Left kidney (tissue), 2 donors: ENCODE results near the gene PIAS4. TPM values are rescaled to one million over a fixed set of nuclear protein-coding genes. Genes with fewer than 3 reads are reported as not detected.
"Not testable (repeated sequence)": the region's sequence is repeated elsewhere in the genome, so short reads cannot be mapped to it uniquely, and the experiment has no call there.

Experiments used
- DNase-seq: peaks from one replicate; pipeline ENCODE4 v3.0.0-alpha.2; 2013
- polyA plus RNA-seq: library from polyadenylated mRNA; unstranded; fragments of 120-200 nt; gene quantifications from one replicate; pipeline ENCODE4 v1.2.1, GENCODE V29; 2013; ENCODE audit not compliant: insufficient read length

PIAS4 gene
- polyA plus RNA-seq, 1 donor, result 32.6 TPM

DNA sequence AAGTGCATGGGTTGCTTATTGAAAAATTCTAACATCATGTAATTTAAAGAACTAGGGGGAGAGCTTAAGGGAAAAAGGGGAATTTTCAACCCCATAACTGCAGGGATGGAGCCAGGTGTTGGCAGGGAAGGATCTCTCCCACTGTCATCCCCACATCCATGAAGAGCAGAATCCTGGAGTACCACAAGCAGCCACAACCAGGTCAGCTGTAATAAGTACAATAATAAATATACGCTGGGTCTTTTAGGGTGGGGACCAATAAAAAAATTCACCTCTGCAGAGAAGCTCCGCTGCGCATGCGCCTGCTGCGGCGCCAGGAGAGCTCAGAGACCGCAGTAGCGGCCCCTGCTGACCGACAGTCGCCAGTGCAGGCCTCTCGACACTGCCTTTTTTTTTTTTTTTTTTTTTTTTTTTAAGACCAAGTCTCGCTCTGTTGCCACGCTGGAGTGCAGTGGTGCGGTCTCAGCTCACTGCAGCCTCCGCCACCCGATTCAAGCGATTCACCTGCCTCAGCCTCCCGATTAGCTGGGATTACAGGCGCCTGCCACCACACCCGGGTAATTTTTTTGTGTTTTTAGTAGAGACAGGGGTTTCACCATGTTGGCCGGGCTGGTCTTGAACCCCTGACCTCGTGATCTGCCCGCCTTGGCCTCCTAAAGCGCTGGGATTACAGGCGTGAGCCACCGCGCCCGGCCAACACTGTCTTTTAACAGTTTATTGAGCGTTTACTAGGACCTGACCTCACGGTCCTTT, 19.7 kb upstream of the PIAS4 start:
- DNase-seq, result peak; percentile 79

GRCh38 chr19:3990815-3991117, 16.8 kb upstream of the PIAS4 start:
- no peak for DNase-seq

- no peak for DNase-seq
Measured at GRCh38 chr19:3995607-3996006, 11.9 kb upstream of the PIAS4 start.

DNA sequence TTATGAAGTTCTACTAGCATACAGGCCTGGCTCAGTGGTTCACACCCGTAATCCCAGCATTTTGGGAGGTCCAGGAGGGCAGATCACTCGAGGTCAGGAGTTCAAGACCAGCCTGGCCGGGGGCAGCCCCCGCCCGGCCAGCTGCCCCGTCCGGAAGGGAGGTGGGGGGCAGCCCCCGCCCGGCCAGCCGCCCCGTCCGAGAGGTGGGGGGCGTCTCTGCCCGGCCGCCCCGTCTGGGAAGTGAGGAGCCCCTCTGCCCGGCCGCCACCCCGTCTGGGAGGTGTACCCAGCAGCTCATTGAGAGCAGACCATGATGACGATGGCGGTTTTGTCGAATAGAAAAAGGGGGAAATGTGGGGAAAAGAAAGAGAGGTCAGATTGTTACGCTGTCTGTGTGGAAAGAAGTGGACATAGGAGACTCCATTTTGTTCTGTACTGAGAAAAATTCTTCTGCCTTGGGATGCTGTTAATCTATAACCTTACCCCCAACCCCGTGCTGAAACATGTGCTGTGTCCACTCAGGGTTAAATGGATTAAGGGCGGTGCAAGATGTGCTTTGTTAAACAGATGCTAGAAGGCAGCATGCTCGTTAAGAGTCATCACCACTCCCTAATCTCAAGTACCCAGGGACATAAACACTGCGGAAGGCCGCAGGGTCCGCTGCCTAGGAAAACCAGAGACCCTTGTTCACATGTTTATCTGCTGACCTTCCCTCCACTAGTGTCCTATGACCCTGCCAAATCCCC, 8.7 kb upstream of the PIAS4 start:
- DNase-seq, result not testable (repeated sequence)

DNA sequence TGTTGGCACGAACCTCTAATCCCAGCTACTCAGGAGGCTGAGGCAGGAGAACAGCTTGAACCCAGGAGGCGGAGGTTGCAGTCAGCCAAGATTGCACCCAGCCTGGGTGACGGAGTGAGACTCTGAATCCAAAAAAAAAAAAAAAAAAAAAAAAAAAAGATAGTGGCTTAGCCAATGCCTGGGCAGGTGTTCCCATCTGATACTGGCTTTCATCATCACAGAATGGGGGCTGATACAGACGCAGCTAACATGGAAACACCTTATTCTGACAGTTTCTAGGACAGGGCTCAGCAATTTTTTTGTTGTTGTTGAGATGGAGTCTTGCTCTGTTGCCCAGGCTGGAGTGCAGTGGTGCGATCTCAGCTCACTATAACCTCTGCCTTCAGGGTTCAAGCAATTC, 6.7 kb upstream of the PIAS4 start:
- DNase-seq, result not testable (repeated sequence)

- not testable (repeated sequence) for DNase-seq
Measured at GRCh38 chr19:4005436-4005835, 2.1 kb upstream of the PIAS4 start.

- DNase-seq, result no peak
Measured at GRCh38 chr19:4007836-4008539, 452 bp downstream of the PIAS4 start.

DNA sequence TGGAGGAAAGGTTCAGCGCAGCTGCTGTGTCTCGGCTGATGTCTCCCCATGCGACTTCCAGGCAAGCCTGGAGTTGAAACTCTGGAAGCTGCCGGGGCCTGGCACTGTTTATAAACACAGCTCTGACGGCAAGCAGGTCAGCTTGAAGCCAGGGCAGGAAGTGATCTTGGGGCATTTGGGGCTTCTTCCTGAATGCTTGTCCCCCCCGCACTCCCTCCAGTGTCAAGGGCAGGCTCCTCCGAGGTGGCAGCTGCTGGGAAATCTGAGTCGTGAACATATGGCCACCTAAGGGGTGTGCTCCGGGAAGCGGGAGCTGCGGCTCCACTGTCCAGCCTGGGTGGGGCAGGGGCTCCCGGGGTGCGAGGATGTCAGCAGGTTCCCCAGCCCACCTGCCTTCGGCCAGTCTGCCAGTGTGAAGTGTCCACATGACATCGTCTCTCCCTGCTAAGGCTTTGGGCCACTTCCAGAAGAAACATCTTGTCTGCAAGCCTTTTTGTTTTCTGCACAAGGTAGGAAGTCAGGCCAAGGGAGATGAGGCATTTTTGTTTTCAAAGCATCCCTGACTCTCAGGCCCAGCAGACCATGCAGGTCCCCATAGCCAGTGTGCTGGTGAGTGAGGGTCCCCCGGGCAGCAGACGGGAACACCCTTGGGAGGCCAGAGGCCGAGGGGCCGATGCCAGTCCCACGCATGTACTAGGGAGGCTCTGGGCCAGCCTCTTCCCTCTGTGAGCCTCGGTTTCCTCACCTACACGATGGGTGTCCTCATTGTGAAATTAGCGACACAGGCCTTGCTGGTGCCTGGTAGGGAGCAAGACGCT, 2.7 kb downstream of the PIAS4 start:
- DNase-seq, result no peak

GRCh38 chr19:4010808-4011110, 3.2 kb downstream of the PIAS4 start:
- no peak for DNase-seq

DNA sequence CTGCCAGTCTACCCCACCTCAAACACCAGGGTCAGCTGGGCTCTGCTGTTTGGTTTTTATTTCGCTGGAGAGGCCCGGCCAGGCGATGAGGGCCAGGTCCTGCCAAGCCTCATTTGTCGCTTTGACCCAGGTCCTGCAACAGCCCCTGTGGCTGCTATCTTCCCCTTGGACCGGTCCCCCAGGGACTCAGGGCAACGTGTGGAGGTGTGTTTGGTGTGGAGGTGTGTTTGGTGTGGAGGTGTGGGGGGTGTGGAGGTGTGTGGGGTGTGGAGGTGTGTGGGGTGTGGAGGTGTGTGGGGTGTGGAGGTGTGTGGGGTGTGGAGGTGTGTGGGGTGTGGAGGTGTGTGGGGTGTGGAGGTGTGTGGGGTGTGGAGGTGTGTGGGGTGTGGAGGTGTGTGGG, 3.9 kb downstream of the PIAS4 start:
- not testable (repeated sequence) for DNase-seq

GRCh38 chr19:4012092-4012974, 4.8 kb downstream of the PIAS4 start:
- no peak for DNase-seq

DNA sequence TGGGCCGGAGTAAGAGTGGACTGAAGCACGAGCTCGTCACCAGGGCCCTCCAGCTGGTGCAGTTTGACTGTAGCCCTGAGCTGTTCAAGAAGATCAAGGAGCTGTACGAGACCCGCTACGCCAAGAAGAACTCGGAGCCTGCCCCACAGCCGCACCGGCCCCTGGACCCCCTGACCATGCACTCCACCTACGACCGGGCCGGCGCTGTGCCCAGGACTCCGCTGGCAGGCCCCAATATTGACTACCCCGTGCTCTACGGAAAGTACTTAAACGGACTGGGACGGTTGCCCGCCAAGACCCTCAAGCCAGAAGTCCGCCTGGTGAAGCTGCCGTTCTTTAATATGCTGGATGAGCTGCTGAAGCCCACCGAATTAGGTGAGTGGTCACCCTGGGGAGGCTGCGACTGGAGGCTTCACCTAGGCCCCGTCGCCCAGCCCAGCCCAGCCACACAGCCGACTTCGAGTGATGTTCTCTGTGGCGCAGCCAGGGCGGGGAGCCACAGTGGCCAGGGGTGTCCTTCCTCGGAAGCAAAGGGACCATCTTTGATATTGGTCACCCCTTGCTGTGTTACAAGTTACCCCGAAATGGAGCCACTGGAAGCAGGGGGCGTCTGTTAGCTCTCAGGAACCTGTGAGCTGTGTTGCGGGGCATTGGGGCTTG, 5.6 kb downstream of the PIAS4 start:
- no peak for DNase-seq

DNA sequence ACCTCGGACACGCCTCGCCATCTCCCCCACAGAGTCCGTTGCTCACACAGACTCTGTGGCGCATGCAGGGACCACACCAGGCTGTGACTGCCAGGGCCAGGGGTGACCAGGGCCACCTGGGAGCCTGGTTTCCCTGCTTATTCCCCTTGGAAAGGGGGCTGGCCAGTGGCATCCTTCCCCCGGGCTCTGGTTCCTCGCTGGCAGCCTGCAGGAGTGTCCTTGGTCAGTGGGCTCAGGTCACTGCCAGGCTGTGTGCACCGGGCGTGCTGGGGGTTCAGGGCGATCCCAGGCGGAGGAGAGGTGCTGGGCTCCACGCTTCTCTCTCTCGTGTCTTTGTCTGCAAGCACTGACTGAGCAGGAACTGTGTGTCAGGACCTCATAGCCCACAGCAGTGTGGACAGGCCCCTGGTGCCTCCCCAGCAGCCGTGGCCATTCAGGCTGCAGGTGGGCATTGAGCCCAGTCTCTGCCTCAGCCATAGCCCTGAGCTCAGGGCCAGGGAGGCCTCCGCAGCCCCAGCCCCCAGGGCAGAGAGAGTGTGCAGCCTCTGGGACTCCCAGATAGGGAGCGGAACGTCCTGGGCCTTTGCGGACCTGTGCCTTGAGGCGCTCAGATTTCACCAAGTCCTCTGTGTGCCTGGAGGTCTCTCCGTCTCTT, 6.5 kb downstream of the PIAS4 start:
- DNase-seq, result no peak

DNA sequence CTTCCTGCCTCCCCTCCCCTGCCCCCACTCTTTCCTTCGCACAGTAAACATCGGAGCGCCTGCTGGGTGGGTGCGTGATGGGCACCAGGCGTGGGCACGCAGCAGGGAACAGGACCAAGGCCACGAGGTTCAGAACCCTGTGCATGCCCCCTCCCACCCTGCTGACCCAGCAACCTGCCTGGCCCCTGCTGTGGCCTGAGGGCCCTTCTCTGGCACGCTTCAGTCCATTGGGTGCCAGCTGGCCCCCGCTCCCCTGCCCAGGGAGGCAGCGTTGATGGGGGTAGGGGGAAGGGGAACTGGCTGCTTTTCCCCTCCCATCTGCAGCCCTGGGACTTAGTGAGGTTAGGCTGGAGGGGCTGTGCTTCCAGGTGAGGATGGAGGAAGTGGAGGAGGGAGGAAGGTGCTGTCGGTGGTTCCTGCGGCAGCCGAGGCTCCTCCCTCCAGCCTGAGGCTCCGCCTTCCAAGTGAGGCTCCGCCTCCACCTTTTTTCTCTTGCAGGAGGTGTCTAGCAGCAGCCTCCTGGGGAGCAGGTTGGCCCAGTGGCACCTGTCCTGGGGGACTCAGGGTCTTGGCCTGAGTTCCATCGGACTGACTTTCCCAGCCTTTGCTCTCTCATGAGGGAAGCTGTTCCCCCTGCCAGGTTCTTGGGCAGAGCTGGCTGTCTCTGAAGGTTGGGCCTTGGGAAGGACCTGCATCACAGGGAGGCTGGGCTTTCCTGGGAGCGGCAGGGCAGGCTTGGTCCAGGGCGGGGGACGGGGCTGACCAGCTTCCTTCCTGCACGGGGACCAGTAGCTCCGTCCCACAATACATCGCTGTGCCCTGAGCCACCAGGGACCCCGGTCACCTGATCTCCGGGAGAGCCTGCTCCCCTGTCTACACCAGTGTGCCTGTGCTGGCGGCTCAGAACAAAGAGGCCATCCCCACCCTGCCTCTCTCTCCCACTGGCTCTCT, 7.3 kb downstream of the PIAS4 start:
- peak; percentile 32 for DNase-seq

DNA sequence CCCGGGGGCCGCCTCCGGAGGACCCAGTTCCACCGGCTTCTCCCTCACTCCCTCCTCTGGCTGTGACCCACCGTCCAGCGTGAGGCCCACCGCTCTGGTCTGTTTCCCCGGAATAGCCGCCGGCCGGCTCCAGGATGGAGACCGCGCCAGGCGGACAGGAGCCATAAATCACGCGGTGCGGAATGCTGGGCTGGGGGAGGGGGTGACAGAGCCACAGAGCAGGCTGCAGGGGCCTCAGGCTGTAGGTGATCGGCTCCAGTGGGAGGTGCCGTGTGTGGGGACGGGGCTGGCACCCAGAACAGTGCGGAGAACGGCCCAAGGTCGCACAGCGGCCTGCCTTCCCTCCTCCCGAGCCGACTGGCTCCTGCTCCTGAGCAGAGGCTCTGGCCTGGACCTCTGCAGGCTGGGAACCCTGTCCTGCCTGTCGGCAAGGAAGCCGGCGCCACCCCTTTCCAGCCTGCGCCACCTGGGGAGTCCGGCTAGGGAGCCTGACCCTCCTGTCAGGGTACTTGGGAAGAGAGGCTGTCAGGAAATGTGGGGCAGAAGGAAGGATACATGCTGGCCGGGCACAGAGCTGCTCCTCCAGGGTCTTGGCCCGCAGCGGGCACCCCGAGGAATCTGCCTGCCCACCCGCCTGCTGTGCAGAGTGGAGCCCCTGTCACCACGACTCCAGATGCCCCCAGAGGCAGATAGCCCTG, 8.3 kb downstream of the PIAS4 start:
- DNase-seq, result peak; percentile 88

DNA sequence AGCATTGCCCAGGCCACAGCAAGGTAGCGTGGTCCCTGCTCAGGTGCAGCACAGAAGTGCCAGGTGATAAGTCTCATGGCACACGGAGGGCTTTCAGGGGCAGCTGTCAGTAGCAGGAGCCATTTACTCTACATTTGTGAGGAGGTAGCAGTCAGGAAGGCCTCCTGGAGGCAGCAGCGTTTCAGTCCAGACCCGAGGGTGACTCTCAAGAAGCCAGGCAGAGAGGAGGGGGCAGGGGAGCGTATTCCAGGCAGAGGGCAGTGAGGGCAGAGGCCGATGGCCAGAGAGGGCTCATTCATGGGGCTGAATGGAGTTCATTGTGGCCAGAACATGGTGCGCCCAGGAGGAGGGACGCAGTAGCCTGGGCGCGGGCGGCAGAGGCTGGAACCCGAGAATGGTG, 8.9 kb downstream of the PIAS4 start:
- DNase-seq, result no peak

GRCh38 chr19:4016903-4017638, 9.5 kb downstream of the PIAS4 start:
- DNase-seq, result no peak

- no peak for DNase-seq
Measured at GRCh38 chr19:4018140-4018613, 10.6 kb downstream of the PIAS4 start.
